OCI-LY3 (cell line): ENCODE results near the gene TAS2R14.

ENCODE experiments used
- CTCF ChIP-seq: fragments of 200-600, 300-600 bp; sonication (generic); IDR thresholded peaks from 2 replicates; pipeline ENCODE4 v1.5.1; 2014; ENCODE audit warnings: antibody characterized with exemption, low read length, low read depth
- EZH2phosphoT487 ChIP-seq: fragments of 200-600 bp; shearing (Covaris generic); IDR thresholded peaks from 2 replicates; pipeline ENCODE4 v1.6.1; 2018; ENCODE audit warnings: antibody characterized with exemption, mixed run types, low read depth

GRCh38 chr12:10889226-10889625, 49.8 kb downstream of the TAS2R14 start:
- TF ChIP-seq EZH2phosphoT487 (no peak), CTCF (no peak)
